Measurements from ENCODE around the gene MDM4. TPM values are rescaled to one million over a fixed set of nuclear protein-coding genes. Genes with fewer than 3 reads are reported as not detected.
"Not testable (repeated sequence)": the region's sequence is repeated elsewhere in the genome, so short reads cannot be mapped to it uniquely, and the experiment has no call there.

Gene MDM4
- total RNA-seq, 1 donor from 2014 or later: 87.5 TPM

DNA sequence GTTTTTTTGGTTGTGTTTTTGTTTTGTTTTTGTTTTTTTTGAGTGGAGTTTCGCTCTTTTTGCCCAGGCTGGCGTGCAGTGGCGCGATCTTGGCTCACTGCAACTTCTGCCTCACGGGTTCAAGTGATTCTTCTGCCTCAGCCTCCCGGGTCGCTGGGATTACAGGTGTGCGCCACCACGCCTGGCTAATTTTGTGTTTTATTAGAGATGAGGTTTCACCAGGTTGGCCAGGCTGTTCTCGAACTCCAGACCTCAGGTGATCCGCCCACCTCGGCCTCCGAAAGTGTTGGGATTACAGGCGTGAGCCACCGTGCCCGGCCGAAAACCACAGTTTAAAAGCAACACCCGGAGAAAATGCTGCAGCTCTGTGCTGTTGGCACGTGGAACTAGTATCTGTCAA, 1.2 kb downstream of the MDM4 start:
- not testable (repeated sequence) for DNase-seq

DNA sequence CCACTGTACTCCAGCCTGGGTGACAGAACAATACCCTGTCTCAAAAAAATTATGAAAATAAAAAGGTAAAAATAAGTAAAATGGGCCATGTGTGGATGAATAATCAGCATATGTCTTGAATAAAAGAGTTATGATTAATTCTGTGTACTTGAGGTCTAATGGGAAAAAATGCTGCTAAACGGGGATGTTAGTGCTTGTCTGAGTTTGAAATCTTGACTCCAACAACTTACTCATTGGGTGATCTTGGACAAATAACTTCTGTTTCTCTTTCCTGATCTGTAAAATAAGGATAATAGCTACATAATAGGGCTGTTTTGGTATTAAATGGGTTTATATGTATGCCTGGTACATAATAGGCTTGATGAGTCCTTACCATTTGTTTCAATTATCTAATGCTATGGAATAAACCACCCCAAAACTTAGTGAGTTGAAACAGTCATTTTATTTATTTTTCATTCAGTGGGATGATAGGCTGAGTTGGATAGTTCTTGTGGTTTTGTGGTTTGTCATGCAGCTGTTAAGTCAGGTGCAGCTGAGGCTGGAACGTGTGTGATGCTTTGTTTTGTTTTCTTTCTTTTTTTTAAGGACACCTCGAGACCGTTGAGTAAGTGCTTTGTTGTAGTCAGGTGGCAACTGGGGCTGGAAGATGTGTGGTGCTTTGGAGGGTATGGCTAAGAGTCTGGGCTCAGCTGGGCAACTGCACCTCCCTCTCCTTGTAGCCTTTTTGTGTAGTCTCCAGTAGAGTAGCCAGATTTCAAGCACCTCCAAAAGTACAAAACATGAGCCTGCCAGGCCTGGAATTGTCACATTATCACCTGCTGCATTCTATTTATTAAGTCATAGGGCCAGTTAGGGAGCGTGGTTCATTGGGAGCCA, 4.9 kb downstream of the MDM4 start:
- no peak for DNase-seq

DNA sequence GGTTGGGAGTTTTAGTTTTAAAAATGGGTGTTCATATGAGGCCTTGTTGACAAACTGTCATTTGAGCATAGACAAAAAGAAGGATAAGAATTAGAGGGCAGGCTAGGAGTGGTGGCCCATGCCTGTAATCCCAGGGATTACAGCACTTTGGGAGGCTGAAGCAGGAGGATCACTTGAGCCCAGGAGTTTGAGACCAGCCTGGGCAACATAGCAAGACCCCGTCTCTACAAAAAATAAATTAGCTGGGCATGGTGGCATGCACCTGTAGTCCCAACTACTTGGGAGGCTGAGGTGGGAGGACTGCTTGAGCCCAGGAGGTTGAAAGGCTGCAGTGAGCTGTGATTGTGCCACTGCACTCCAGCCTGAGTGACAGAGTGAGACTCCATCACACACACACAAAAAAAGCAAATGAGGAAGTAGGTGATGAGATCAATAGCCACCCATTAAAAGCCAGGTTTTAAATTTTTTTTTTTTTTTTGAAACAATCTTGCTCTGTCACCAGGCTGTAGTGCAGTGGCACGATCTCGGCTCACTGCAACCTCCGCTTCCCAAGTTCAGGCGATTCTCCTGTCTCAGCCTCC, 5.8 kb downstream of the MDM4 start:
- DNase-seq: not testable (repeated sequence)

DNA sequence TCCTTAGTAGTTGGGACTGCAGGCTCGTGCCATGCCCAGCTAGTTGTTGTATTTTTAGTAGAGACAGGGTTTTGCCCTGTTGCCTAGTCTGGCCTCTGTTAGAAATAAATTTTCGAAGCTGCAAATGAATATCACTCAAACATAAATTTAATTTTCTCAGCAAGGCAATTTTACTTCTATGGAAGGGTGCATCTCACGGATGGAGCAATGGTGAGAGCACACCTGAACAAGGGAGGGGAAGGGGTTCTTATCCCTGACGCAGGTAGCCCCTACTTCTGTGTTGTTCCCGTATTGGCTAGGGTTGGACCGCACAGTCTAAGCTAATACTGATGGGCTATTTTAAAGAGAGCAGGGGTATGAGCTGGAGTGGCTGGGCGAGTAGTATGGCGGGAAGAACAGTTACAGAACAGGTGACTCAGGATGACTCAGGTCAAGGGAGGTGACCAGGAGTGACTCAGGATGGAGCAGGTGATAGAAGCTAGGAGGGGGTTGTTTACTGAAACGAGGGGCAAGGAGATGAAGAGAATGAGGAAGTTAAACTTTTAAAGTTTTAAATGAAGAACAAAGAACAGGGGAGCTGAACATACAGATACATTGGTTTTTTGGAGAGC, 7.5 kb downstream of the MDM4 start:
- DNase-seq: no peak

DNA sequence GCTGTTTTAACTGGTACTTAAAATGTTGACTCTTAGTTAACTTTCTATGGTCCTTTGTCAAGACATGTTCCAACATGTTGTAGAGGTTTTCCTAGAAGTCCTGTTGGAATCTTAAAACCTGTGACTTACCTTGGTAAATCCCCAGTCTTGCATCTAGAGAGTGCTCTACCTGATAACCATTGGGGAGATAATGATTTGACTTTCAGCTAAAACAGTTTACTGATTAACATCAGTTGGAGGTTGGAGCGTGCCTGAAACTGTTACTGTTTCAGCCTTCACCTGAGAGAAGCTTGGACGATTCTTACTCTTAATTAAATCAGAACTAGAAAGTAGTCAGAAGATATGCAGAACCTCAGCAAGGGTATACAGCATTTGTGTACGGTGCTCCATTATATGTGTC, 8.8 kb downstream of the MDM4 start:
- DNase-seq: no peak

DNA sequence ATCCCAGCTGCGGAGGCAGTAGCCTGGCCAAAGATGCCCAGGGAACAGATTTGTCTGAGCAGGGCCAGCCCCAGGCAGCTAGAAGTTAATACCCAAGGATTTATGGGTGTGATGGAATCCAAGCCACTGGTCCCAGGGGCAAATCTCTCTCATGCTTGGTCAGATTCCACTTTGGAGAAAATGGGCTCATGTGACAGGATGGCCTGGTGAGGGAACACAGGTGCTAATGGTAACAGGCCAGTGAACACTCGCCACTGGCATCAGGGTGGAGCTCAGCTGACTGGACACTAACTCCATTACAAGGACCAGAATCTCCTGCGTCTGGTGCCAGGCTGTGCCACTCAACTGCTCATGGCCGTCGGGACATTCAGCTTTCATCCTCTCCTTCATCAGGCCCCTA, 12.0 kb downstream of the MDM4 start:
- no peak for DNase-seq

DNA sequence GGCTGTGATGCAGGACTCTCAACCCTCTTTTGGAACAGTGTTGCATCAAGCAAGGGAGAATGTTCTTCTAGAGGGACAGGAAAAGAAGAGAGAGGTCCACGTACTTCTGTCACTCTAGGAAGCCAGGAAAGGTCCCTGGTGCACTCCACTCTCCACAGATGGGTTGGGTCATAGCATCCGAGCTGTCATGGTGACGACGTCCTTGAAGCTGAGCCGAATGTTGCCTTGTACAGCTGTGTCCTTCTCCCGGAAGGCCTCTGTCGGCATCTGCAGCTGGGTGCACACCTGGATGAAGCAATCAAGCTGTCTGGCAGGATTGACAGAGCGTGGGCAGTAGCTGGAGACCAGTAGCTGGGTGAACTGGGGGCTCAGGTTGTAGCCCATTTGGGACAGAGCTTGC, 12.5 kb downstream of the MDM4 start:
- DNase-seq: no peak

DNA sequence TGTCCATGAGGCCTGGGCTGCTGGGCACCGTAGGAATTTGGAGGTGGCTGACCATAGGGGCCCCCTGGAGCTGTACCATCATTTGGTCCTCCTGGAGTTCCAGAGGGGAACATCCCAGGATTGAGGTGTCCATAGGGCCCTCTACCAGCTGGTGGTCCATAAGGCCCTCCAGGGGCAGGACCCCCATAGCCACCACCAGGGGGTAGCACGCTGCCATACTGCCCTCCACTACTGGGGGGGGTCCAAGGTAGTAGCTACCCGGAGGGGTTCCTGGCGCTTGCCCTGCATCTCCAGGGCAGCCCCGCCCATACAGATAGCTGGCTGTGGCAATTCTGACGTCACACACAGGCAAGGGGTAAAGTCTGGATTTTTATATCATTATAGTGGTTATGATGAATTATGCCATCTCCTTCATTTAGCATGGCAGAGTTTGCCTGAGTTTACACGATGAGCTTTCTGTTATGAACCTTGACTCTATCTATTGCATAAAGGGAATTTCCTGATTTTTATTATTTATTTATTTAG, 13.2 kb downstream of the MDM4 start:
- DNase-seq: no peak

DNA sequence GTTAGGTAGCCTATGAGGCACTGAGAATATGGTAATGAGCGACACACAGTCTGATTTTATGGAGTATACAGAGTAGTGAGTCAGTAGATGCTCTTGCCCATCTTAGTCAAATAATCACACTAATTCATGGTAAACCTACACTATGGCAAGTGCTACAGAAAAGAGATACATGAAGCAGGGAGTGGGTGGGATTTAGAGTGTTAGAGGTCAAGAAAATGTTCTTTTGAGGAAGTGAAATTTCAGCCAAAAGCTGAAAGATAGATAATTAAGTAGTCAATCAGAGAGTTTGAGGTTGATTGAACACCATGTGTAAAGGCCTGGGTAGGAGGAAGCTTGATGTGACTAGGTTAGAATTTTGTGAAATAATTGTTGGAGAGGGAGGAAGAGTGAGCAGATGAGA, 14.7 kb downstream of the MDM4 start:
- DNase-seq: no peak

DNA sequence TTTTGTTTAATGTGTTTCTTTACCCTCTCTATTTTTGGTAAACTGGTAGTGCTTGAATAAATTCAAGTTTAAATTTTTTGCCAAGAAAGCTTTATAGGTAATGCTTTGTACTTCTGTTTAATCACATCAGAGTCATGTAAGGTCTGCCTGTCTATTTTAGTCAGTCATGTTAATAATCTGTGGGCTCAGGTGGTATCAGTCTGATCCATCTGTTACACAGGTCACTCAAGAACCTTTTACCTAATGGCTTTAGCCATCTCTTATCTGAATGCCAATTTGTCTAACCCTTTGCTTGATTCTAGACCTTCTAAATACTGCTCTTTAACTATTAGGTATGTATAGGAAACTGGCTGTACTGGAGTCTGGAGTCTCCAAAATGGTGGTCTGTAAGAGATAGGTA, 16.6 kb downstream of the MDM4 start:
- no peak for DNase-seq

DNA sequence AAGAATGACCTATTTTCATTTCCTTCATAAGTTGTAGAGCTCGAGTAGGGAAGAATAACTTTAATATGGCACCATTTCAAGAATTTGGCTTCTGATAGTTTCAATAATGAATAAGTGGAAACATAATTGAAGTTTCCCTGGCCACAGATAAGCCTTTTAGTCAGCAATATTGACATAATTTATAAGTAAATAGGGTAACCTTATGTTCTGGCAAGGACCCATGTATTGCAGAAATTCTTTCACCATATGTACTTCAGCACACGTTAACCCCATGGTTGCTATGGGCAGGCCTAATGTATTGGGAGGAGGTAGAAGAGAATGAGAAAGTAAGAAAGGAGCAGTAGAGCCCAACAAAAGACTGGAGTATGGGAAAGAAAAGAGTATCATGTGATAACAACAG, 25.4 kb downstream of the MDM4 start:
- no peak for DNase-seq

DNA sequence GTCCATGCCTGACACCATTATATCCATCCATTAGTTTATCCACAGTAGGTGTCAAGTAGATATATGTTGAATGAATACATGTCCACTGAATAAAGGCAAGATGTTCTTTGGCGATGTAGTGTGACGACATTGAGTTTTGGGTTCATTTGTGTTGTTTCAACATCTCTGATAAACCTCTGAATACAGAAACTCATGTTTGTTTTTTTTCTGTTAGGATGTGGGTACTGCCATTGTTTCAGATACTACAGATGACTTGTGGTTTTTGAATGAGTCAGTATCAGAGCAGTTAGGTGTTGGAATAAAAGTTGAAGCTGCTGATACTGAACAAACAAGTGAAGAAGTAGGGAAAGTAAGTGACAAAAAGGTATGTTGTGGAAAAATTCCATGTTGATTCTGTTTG, 28.1 kb downstream of the MDM4 start:
- DNase-seq: no peak

DNA sequence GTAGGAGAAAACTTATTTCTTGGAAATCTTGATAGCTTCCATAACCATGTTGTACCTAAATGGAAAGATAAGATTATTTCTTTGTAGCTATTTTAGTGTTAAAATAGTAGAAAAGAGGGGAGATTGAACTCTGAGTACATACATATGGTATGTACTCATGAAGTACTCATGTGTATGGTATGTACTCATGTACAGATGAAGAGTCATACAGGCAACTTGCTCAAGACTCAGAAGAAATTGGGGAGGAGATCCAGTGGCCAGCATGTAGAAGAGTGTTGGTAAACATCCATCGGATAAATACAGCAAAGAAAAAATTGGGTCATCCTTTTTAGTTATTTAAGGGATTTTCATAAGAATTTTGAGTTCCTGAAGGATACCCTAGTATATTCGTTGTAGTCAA, 29.0 kb downstream of the MDM4 start:
- DNase-seq: no peak

DNA sequence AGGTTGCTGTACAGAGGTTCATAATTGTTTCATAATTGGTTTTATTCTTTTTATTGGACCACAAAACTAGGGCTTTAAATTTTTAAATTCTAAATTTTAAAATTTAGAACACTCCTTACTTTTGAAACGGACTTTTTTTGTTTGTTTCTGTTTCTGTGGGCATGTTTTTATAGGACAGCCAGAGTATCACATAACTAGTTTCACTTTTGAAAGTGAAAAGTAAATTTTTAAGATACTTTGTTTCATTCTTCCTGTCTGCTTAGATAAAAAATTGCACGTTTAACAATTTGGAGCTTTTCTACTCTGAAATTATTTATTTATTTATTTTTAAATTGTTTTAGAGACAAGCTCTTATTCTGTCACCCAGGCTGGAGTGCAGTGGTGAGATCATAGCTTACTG, 29.7 kb downstream of the MDM4 start:
- no peak for DNase-seq

DNA sequence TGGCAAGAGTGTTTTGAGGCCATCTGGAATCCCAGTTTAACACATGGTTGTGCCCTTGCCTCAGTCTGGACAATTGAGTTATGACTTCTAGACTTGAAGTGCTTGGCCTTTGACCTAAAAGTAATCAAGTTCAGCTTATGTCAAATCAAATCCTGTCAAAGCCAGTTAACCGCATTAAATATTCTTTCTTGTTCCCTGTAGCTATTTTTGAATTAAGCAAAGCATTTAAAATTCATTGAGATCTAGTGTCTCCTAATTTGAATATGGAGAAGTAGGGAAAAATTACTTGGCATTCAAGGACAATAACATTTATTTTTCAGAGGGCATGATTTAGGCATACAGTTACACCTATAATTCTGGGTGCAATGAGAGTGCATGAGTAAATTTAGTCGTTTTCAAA, 32.1 kb downstream of the MDM4 start:
- DNase-seq: no peak

DNA sequence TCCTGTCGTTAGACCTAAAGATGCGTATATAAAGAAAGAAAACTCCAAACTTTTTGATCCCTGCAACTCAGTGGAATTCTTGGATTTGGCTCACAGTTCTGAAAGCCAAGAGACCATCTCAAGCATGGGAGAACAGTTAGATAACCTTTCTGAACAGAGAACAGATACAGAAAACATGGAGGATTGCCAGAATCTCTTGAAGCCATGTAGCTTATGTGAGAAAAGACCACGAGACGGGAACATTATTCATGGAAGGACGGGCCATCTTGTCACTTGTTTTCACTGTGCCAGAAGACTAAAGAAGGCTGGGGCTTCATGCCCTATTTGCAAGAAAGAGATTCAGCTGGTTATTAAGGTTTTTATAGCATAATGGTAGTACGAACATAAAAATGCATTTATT, 33.1 kb downstream of the MDM4 start:
- no peak for DNase-seq

DNA sequence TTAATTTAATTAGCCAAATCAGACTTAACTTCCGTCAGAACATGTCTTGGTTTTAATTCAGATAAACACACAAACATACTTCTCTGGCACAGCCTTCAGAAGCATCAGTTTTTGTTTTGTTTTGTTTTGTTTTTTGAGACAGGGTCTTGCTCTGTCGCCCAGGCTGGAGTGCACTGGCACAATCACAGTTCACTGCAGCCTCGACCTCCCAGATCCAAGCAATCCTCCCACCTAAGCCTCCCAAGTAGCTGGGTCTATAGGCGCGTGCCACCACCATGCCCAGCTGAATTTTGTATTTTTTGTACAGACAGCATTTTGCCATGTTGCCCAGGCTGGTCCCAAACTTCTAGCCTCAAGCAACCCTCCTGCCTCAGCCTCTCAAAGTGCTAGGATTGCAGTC, 34.7 kb downstream of the MDM4 start:
- DNase-seq: no peak

DNA sequence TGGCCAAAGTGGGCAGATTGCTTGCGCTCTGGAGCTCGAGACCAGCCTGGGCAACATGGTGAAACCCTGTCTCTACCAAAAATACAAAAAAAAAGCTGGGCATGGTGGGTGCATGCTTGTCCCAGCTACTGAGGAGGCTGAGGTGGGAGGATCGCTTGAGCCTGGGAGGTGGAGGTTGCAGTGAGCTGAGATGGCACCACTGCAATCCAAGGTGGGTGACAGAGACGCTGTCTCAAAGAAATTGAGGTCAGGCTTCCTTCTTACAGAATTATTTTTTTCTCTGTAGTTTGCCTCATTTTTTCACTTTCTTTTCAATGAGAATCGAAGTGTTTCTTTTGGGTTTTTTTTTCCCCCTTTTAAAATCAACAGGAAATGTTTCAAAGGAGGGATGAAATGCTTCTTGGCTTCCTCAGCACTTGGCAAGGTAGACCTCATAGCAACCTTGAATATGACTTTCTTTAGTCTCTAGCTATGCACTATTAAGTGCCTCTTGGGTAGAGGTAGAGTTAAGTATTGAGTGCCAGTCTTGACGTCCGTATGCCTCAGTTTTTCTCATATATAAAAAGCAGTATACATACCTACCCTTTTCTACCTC, 40.3 kb downstream of the MDM4 start:
- no peak for DNase-seq

DNA sequence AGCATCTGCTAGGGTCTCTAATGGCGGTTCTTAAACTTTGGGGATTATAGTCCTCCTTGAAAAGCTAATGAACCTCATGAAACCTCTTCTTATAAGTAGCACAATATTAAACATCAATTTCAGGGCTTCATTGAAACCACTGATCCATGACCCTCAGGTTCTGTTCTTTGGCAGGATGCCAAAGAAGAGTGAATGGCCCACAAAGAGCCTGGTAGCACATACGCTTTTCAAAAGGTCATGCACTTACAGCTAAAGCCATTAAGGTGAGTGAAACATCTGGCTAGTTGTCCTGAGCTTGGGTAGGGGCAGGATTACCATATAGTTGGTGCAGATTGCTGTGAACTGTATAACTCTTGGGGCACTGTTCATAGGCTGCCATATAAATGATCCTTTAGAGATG, 42.3 kb downstream of the MDM4 start:
- no peak for DNase-seq

DNA sequence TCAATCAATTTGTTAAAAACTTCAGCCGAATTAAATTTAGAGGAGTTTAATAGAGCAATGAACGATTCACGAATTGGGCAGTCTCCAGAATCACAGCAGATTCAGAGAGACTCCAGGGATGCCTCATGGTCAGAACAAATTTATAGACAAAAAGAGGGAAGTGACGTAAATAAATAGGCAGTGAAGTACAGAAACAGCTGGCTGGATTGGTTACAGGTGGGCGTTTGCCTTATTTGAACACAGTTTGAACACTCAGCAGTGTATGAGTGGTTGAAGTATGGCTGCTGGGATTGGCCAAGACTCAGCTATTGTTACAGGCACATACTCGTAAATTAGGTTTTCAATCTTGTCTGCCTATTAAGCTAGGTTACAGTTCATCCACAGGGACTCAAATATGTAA, 43.8 kb downstream of the MDM4 start:
- not testable (repeated sequence) for DNase-seq

DNA sequence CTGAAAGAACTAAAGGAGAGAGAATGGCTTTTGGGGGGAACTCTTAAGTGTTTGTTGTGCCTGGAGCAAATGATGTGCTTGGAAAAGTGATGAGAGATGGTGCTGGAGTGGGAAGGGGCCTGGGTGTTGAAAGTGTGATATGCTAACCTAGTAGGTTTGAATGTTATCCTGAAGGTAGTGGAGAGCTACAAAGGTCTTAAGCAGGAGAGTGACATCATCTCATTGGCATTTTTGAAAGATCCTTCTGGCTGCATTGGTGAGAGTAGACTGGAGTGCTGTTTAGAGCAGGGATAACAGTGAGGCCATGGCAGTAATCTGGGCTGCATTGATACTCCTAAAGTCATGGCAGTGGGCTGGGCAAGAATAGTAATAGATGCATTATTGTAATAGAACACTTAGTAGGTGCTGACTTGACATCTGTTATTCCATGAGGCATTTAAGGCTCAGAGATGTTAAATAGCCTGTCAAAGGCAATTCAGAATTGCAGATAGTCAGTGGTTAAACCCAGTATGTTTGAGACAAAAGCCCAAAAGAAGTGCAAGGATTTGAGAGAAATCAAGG, 44.5 kb downstream of the MDM4 start:
- DNase-seq: no peak

DNA sequence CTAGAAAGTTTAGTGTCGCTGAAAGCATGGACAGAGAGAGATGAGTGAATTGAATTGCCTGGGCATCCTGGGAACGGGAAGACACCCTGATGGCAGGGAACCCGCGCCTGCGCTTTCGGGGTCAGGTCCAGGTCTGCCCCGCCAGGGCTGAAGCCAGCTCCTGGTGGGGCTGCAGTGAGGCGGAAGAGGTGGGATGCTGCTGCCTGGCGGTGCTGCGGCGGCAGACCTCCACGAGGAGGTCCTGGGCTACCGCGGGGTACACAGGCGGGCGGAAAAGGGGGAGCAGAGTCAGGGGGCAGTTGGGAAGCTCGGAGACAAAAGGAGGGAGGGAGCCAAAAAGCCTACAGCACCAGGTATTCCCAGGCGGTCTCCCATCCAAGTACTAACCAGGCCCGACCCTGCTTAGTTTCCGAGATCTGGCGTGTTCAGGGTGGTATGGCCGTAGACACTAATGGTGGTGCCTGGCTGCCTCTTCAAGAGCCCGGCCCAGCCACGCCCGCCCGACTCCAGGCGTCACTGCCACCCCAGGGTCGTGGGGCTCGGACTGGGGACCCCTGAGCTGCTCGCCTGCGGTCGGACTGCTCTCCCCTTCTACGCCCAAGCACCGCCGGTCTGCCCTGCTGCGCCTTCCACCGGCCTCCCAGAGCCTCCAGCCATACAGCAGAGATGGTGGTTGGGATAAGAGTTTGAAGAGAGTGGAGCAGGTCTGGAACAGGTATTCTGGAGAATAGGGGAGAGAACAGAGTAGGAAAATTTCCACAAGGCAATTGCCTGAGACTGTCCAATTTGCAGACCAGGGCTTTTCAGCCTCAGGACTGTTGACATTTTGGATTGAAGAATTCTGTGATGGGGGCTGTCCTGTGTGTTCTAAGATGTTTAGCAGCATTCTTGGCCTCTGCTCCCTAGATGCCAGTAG, 46.1 kb downstream of the MDM4 start:
- no peak for DNase-seq

All from skin of body (tissue), 2 donors.